GM12878 (cell line): ENCODE data around the gene ECEL1. TPM values are rescaled to one million over a fixed set of nuclear protein-coding genes. Genes with fewer than 3 reads are reported as not detected.

Experiments
- ATAC-seq: fragments of 200-7000 bp; cut with Tn5 transposase; 3 replicates; pipeline ENCODE4 v1.9.1; 2020; ENCODE audit warnings: mild to moderate bottlenecking, moderate library complexity
- BruUV-seq: library from RNA; stranded (reverse); fragments of 400-500 nt; replicated peaks from 2 replicates; lab custom pipeline; 2021; lab: Mats Ljungman, UMichigan
- CTCF ChIA-PET: fragments of 300-600 bp; sonication (Branson Sonifier 250); formaldehyde crosslinking; extraction: SDS; loops from one replicate; lab custom pipeline; 2021; ENCODE audit warnings: inconsistent platforms; lab: Yijun Ruan, JAX
- POLR2A ChIA-PET: fragments of 350-600 bp; formaldehyde crosslinking; extraction: SDS; loops from one replicate; lab custom pipeline; 2021; ENCODE audit warnings: inconsistent platforms; lab: Charles Lee
- RAD21 ChIA-PET: fragments of 300-600 bp; sonication (Branson Sonifier 250); formaldehyde crosslinking; loops from one replicate; lab custom pipeline; 2023; ENCODE audit warnings: antibody characterized with exemption; ENCODE audit not compliant: unreplicated experiment; lab: Charles Lee
- SMC1A ChIA-PET: fragments of 300-600 bp; sonication (Branson Sonifier 250); formaldehyde crosslinking; loops from one replicate; lab custom pipeline; 2023; ENCODE audit not compliant: unreplicated experiment, uncharacterized antibody; lab: Charles Lee
- DNase-seq: peaks from one replicate; pipeline ENCODE4 v3.0.0-alpha.2; 2011; ENCODE audit warnings: low read depth, low spot score
- FAIRE-seq: peaks from 3 replicates; lab custom pipeline; 2011; peaks lifted over from hg19 to GRCh38; lab: Jason Lieb, UNC
- H2AFZ ChIP-seq: 2 replicates; pipeline ENCODE4 v1.6.0; 2011; ENCODE audit warnings: low read depth, low read length, control low read depth; ENCODE audit not compliant: control insufficient read depth
- H3K27ac ChIP-seq: 2 replicates; pipeline ENCODE4 v1.5.1; 2011; ENCODE audit warnings: control low read depth; ENCODE audit not compliant: control insufficient read depth, insufficient read depth
- H3K27me3 ChIP-seq, 2 experiments: replicated peaks in 1 of 2; 2 replicates each; pipeline versions ENCODE4 v1.6.0 to v1.6.1; 2011; ENCODE audit warnings: low read length in 1 of 2; ENCODE audit not compliant: control insufficient read depth in 2 of 2, insufficient read depth in 2 of 2
- H3K36me3 ChIP-seq, 2 experiments: 2 replicates each; pipeline ENCODE4 v1.5.1; 2011; ENCODE audit warnings: low read length in 1 of 2; ENCODE audit not compliant: control insufficient read depth in 2 of 2, insufficient read depth in 2 of 2
- H3K4me1 ChIP-seq: 2 replicates; pipeline ENCODE4 v1.6.1; 2011; ENCODE audit warnings: mild to moderate bottlenecking, low read length, moderate library complexity, mixed read lengths; ENCODE audit not compliant: control insufficient read depth, insufficient read depth
- H3K4me2 ChIP-seq: 2 replicates; pipeline ENCODE4 v1.6.0; 2011; ENCODE audit warnings: control low read depth; ENCODE audit not compliant: control insufficient read depth, insufficient read depth
- H3K4me3 ChIP-seq: fragments of 200-600 bp; sonication (generic); 2 replicates; pipeline ENCODE4 v1.5.1; 2016
- H3K79me2 ChIP-seq: 2 replicates; pipeline ENCODE4 v1.6.0; 2011; ENCODE audit warnings: low read length; ENCODE audit not compliant: control insufficient read depth, insufficient read depth
- H3K9ac ChIP-seq: 2 replicates; pipeline ENCODE4 v1.8.0; 2011; ENCODE audit warnings: low read length, control low read depth, mixed read lengths; ENCODE audit not compliant: control insufficient read depth, insufficient read depth
- H3K9me3 ChIP-seq: replicated peaks from 3 replicates; pipeline ENCODE4 v1.5.1; 2011; ENCODE audit warnings: mild to moderate bottlenecking, low read length; ENCODE audit not compliant: control insufficient read depth, insufficient read depth
- H4K20me1 ChIP-seq: 2 replicates; pipeline ENCODE4 v1.6.0; 2011; ENCODE audit not compliant: control insufficient read depth, insufficient read depth
- CBFB ChIP-seq: IDR thresholded peaks from 2 replicates; pipeline ENCODE4 v1.6.1; 2016; ENCODE audit warnings: antibody characterized with exemption, low read depth
- CREM ChIP-seq: IDR thresholded peaks from 2 replicates; pipeline ENCODE4 v1.6.1; 2014; ENCODE audit warnings: antibody characterized with exemption, low read depth
- DPF2 ChIP-seq: fragments of 450-650 bp; IDR thresholded peaks from 2 replicates; pipeline ENCODE4 v1.6.1; 2017; ENCODE audit warnings: mild to moderate bottlenecking
- FOXM1 ChIP-seq: IDR thresholded peaks from 2 replicates; pipeline ENCODE4 v1.6.1; 2012; ENCODE audit warnings: low read depth, mild to moderate bottlenecking, inconsistent platforms, low read length, moderate library complexity
- MEF2A ChIP-seq: IDR thresholded peaks from 2 replicates; pipeline ENCODE4 v1.6.1; 2011; ENCODE audit warnings: low read depth, mild to moderate bottlenecking, low read length, moderate library complexity; ENCODE audit not compliant: insufficient read depth
- NRF1 ChIP-seq: conservative IDR thresholded peaks from 2 replicates; pipeline ENCODE4 v1.6.1; 2011; ENCODE audit warnings: mild to moderate bottlenecking, low read depth, low read length, improper control_type of control experiment
- POLR2A ChIP-seq: IDR thresholded peaks from 2 replicates; pipeline ENCODE4 v1.6.1; 2011; ENCODE audit warnings: low read depth, mild to moderate bottlenecking, low read length
- WGBS: methylation state at CpG from one replicate; pipeline ENCODE4 v1.1.6; 2016; ENCODE audit warnings: low lambda C conversion rate; ENCODE audit not compliant: insufficient replicate concordance, insufficient coverage; ENCODE audit errors: missing lambda C conversion rate; 5-methylcytosine and 5-hydroxymethylcytosine counted together
- in situ Hi-C: fragments of 300-500 bp; cut with MboI; formaldehyde crosslinking; loops from 9 replicates; pipeline ENCODE4 v1.14.3; 2018; ENCODE audit warnings: mixed read lengths
- intact Hi-C: fragments of 100-400 bp; cut with micrococcal nuclease; formaldehyde crosslinking; loops from one replicate; pipeline ENCODE4 v1.14.2; 2022; ENCODE audit not compliant: unreplicated experiment
- polyA plus RNA-seq, 11 experiments: library from polyadenylated mRNA; depleted of rRNA in 4 of 11; unstranded in 6 of 11; stranded (reverse) in 5 of 11; fragments of >200 nt; fragmentation: Nextera tagmentation in 4 of 11; fragmentation: Illumina TruSeq in 1 of 11; extraction: Ambion mirVana in 4 of 11; extraction: Trizol in 1 of 11; gene quantifications; 1 replicate in 1 of 11; 2 replicates in 10 of 11; pipeline versions ENCODE4 v1.2.1 to v1.2.3, GENCODE V29; 2011 to 2016; ENCODE audit warnings: inconsistent platforms in 2 of 11, missing spikeins in 2 of 11, low read depth in 1 of 11
- total RNA-seq, 4 experiments: library from RNA; depleted of rRNA in 3 of 4; stranded (reverse); fragments of >200 nt in 3 of 4; fragmentation: Illumina TruSeq in 1 of 4; extraction: Trizol in 1 of 4; gene quantifications; 2 replicates each; pipeline versions ENCODE4 v1.2.1 to v1.2.3, GENCODE V29; 2013 to 2021
- TF ChIP-seq, protein P1 (sequence below): IDR thresholded peaks from 2 replicates; pipeline ENCODE4 v1.6.1; 2012; ENCODE audit warnings: mild to moderate bottlenecking, low read depth, low read length
- TF ChIP-seq, protein P2 (sequence below): fragments of 450-650 bp; conservative IDR thresholded peaks from 2 replicates; pipeline ENCODE4 v1.6.1; 2017; ENCODE audit warnings: mild to moderate bottlenecking, moderate library complexity
- TF ChIP-seq, protein P3 (sequence below): fragments of 450-650 bp; formaldehyde crosslinking; IDR thresholded peaks from 2 replicates; pipeline ENCODE4 v1.4.0; 2020; ENCODE audit warnings: mild to moderate bottlenecking, moderate library complexity
- TF ChIP-seq, protein P4 (sequence below): fragments of 450-650 bp; formaldehyde crosslinking; IDR thresholded peaks from 2 replicates; pipeline ENCODE4 v1.5.0; 2022; ENCODE audit warnings: mild to moderate bottlenecking, missing genetic modification characterization

The ECEL1 gene
- total and polyA plus RNA-seq, 10 of the 15 experiments (the other 5 are each of a cell fraction or from before 2014, with no cell fraction given): not detected

DNA sequence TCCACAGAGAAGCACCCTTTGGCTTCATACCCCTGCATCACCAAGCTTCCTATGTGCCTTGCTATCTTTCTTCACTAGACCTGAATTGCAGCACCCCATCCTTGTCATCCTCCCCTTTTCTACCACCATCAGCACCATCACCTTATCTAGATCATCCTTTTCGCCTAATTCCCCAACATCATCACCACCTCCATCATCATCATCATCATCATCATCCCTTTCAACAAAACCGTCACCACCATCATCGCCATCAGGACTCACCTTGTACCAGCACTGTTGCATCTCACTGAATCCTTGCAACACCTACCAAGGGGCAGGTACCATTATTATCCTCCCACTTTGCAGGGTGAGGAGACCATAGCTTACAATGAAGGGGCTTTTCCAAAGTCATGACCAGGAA is 10.8 kb upstream of the ECEL1 start (continued):
- TF ChIP-seq DPF2 (no peak), POLR2A (no peak), CBFB (no peak)
- TF ChIP-seq, protein P1, sequence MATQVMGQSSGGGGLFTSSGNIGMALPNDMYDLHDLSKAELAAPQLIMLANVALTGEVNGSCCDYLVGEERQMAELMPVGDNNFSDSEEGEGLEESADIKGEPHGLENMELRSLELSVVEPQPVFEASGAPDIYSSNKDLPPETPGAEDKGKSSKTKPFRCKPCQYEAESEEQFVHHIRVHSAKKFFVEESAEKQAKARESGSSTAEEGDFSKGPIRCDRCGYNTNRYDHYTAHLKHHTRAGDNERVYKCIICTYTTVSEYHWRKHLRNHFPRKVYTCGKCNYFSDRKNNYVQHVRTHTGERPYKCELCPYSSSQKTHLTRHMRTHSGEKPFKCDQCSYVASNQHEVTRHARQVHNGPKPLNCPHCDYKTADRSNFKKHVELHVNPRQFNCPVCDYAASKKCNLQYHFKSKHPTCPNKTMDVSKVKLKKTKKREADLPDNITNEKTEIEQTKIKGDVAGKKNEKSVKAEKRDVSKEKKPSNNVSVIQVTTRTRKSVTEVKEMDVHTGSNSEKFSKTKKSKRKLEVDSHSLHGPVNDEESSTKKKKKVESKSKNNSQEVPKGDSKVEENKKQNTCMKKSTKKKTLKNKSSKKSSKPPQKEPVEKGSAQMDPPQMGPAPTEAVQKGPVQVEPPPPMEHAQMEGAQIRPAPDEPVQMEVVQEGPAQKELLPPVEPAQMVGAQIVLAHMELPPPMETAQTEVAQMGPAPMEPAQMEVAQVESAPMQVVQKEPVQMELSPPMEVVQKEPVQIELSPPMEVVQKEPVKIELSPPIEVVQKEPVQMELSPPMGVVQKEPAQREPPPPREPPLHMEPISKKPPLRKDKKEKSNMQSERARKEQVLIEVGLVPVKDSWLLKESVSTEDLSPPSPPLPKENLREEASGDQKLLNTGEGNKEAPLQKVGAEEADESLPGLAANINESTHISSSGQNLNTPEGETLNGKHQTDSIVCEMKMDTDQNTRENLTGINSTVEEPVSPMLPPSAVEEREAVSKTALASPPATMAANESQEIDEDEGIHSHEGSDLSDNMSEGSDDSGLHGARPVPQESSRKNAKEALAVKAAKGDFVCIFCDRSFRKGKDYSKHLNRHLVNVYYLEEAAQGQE: no peak
- TF ChIP-seq, protein P2, sequence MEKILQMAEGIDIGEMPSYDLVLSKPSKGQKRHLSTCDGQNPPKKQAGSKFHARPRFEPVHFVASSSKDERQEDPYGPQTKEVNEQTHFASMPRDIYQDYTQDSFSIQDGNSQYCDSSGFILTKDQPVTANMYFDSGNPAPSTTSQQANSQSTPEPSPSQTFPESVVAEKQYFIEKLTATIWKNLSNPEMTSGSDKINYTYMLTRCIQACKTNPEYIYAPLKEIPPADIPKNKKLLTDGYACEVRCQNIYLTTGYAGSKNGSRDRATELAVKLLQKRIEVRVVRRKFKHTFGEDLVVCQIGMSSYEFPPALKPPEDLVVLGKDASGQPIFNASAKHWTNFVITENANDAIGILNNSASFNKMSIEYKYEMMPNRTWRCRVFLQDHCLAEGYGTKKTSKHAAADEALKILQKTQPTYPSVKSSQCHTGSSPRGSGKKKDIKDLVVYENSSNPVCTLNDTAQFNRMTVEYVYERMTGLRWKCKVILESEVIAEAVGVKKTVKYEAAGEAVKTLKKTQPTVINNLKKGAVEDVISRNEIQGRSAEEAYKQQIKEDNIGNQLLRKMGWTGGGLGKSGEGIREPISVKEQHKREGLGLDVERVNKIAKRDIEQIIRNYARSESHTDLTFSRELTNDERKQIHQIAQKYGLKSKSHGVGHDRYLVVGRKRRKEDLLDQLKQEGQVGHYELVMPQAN: no peak
- TF ChIP-seq, all 136 proteins: peak for 0

DNA sequence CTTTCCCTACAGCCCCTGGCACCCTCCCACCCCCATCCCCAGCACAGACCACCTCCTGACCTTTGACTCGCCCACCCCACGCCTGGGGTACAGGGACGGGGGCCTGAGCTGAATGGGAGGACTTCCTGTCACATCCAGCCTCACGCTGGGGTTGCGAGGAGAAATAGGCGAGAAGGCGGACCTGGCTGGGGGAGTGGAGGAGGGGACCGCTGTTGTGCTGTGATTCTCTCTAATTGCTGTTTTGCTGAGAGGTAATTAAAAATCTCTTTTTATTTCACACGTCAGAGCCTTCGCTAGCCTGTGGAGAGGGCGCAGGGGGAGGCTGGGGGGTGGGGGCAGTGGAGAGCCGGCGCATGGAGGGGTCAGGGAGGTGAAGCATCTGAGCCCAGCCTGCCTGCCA is 9.7 kb upstream of the ECEL1 start:
- no peaks in the 10 kb centered on the region for H4K20me1 ChIP-seq
- intact Hi-C loops (no loop called here), in situ Hi-C loops (no loop called here)
- no peak for DNase-seq
- SMC1A ChIA-PET: no interaction called here
- no peak overlapping the region for H3K4me3 ChIP-seq
- WGBS: 46% methylated on average over 9 of the region's 13 CpGs
- no peak overlapping the region for H3K9ac ChIP-seq
- POLR2A ChIA-PET: interaction anchor here (0.6 kb wide), 1 partner anchor 404 kb away, joined by 6 read pairs; no protein-coding TSS in a partner anchor
- H3K36me3 ChIP-seq: no peaks in the 10 kb centered on the region
- FAIRE-seq: no peak
- no peak overlapping the region for H2AFZ ChIP-seq
- H3K4me1 ChIP-seq: no peaks in the 10 kb centered on the region
- no peak for ATAC-seq
- BruUV-seq: no TSS peak
- CTCF ChIA-PET: no interaction called here
- no peaks in the 10 kb centered on the region for H3K79me2 ChIP-seq
- no peak overlapping the region for H3K4me2 ChIP-seq
- TF ChIP-seq, protein P3, sequence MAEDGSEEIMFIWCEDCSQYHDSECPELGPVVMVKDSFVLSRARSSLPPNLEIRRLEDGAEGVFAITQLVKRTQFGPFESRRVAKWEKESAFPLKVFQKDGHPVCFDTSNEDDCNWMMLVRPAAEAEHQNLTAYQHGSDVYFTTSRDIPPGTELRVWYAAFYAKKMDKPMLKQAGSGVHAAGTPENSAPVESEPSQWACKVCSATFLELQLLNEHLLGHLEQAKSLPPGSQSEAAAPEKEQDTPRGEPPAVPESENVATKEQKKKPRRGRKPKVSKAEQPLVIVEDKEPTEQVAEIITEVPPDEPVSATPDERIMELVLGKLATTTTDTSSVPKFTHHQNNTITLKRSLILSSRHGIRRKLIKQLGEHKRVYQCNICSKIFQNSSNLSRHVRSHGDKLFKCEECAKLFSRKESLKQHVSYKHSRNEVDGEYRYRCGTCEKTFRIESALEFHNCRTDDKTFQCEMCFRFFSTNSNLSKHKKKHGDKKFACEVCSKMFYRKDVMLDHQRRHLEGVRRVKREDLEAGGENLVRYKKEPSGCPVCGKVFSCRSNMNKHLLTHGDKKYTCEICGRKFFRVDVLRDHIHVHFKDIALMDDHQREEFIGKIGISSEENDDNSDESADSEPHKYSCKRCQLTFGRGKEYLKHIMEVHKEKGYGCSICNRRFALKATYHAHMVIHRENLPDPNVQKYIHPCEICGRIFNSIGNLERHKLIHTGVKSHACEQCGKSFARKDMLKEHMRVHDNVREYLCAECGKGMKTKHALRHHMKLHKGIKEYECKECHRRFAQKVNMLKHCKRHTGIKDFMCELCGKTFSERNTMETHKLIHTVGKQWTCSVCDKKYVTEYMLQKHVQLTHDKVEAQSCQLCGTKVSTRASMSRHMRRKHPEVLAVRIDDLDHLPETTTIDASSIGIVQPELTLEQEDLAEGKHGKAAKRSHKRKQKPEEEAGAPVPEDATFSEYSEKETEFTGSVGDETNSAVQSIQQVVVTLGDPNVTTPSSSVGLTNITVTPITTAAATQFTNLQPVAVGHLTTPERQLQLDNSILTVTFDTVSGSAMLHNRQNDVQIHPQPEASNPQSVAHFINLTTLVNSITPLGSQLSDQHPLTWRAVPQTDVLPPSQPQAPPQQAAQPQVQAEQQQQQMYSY (CRISPR knock-in tag): no peak
- TF ChIP-seq FOXM1: no peak
- TF ChIP-seq, protein P4, sequence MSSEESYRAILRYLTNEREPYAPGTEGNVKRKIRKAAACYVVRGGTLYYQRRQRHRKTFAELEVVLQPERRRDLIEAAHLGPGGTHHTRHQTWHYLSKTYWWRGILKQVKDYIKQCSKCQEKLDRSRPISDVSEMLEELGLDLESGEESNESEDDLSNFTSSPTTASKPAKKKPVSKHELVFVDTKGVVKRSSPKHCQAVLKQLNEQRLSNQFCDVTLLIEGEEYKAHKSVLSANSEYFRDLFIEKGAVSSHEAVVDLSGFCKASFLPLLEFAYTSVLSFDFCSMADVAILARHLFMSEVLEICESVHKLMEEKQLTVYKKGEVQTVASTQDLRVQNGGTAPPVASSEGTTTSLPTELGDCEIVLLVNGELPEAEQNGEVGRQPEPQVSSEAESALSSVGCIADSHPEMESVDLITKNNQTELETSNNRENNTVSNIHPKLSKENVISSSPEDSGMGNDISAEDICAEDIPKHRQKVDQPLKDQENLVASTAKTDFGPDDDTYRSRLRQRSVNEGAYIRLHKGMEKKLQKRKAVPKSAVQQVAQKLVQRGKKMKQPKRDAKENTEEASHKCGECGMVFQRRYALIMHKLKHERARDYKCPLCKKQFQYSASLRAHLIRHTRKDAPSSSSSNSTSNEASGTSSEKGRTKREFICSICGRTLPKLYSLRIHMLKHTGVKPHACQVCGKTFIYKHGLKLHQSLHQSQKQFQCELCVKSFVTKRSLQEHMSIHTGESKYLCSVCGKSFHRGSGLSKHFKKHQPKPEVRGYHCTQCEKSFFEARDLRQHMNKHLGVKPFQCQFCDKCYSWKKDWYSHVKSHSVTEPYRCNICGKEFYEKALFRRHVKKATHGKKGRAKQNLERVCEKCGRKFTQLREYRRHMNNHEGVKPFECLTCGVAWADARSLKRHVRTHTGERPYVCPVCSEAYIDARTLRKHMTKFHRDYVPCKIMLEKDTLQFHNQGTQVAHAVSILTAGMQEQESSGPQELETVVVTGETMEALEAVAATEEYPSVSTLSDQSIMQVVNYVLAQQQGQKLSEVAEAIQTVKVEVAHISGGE: no peak
- no peak for TF ChIP-seq NRF1
- no peak for TF ChIP-seq CREM
- no peak for TF ChIP-seq MEF2A
- no peak overlapping the region for H3K27ac ChIP-seq
- RAD21 ChIA-PET: no interaction called here
- peaks cover 0 to 6% of the 10 kb centered on the region in 2 experiments; a peak in 3 of 4 replicates for H3K27me3 ChIP-seq
- H3K9me3 ChIP-seq: no peaks in the 10 kb centered on the region
